B cell (primary cell): ENCODE measurements around the gene REV1. TPM values are rescaled to one million over a fixed set of nuclear protein-coding genes. Genes with fewer than 3 reads are reported as not detected.
A peak's percentile ranks its signal among the peaks of the same experiment; 100 is the strongest.

Experiments used
- ATAC-seq: fragments of 200-7000 bp; cut with Tn5 transposase; one replicate; pipeline ENCODE4 v1.10.0; 2021; ENCODE audit warnings: low read depth, mild to moderate bottlenecking, moderate number of reproducible peaks, moderate library complexity
- CTCF ChIA-PET: fragments of 350-600 bp; sonication (Branson Sonifier 250); formaldehyde crosslinking; loops from one replicate; lab custom pipeline; 2021; ENCODE audit warnings: antibody characterized with exemption, inconsistent platforms; lab: Charles Lee
- POLR2A ChIA-PET: fragments of 350-600 bp; sonication (Branson Sonifier 250); formaldehyde crosslinking; loops from one replicate; lab custom pipeline; 2021; ENCODE audit warnings: antibody characterized with exemption; lab: Charles Lee
- DNase-seq: peaks from one replicate; pipeline ENCODE4 v3.0.0; 2013
- H2AFZ ChIP-seq: 2 replicates; pipeline ENCODE4 v1.6.1; 2012; ENCODE audit warnings: mild to moderate bottlenecking, low read depth, low read length; ENCODE audit not compliant: insufficient read depth, poor library complexity, severe bottlenecking
- H3K27ac ChIP-seq, 2 donors: 1 replicate in 1 of 2; 2 replicates in 1 of 2; pipeline ENCODE4 v1.5.1; 2012 to 2013; ENCODE audit warnings: low read length in 2 of 2, mild to moderate bottlenecking in 2 of 2, moderate library complexity in 1 of 2
- H3K27me3 ChIP-seq, 4 experiments: fragments of 200-600 bp in 1 of 4; sonication (generic) in 1 of 4; replicated peaks in 1 of 4; 1 replicate in 2 of 4; 2 replicates in 2 of 4; pipeline versions ENCODE4 v1.6.1 to v1.7.0; 2013 to 2016; ENCODE audit warnings: low read length in 3 of 4, mild to moderate bottlenecking in 2 of 4, mixed read lengths in 1 of 4, moderate library complexity in 1 of 4; ENCODE audit not compliant: insufficient read depth in 4 of 4, control insufficient read depth in 3 of 4; ENCODE audit errors: control extremely low read depth in 1 of 4
- H3K36me3 ChIP-seq, 2 experiments: replicated peaks in 1 of 2; 1 replicate in 1 of 2; 2 replicates in 1 of 2; pipeline versions ENCODE4 v1.6.1 to v1.7.1; 2013; ENCODE audit warnings: low read length in 1 of 2; ENCODE audit not compliant: insufficient read depth in 2 of 2, control insufficient read depth in 1 of 2; ENCODE audit errors: control extremely low read depth in 1 of 2, extremely low read depth in 1 of 2
- H3K4me1 ChIP-seq, 2 donors: fragments of 200-600 bp in 1 of 2; sonication (generic) in 1 of 2; 1 replicate in 1 of 2; 2 replicates in 1 of 2; pipeline versions ENCODE4 v1.5.1 to v1.6.1; 2013 to 2017; ENCODE audit warnings: low read length in 2 of 2; ENCODE audit not compliant: control insufficient read depth in 2 of 2, insufficient read depth in 2 of 2
- H3K4me2 ChIP-seq: replicated peaks from 2 replicates; pipeline ENCODE3; 2012; ENCODE audit warnings: mild to moderate bottlenecking, low read depth, low read length; ENCODE audit not compliant: poor library complexity, severe bottlenecking
- H3K4me3 ChIP-seq, 5 experiments: fragments of 200-600 bp in 1 of 5; sonication (generic) in 1 of 5; 1 replicate in 3 of 5; 2 replicates in 2 of 5; pipeline versions ENCODE4 v1.5.1 to v1.7.0; 2011 to 2016; ENCODE audit warnings: low read length in 4 of 5, mild to moderate bottlenecking in 4 of 5, low read depth in 2 of 5, control low read depth in 1 of 5, moderate library complexity in 1 of 5; ENCODE audit not compliant: insufficient read depth in 1 of 5; ENCODE audit errors: control extremely low read depth in 1 of 5, extremely low read depth in 1 of 5
- H3K79me2 ChIP-seq: fragments of 200-600 bp; sonication (generic); one replicate; pipeline ENCODE4 v1.6.0; 2016; ENCODE audit warnings: low read length; ENCODE audit not compliant: control insufficient read depth, insufficient read depth
- H3K9ac ChIP-seq: fragments of 200-600 bp; sonication (generic); 2 replicates; pipeline ENCODE4 v1.6.1; 2017; ENCODE audit warnings: mild to moderate bottlenecking, low read length, moderate library complexity
- H3K9me3 ChIP-seq, 3 donors: one replicate each; pipeline versions ENCODE4 v1.6.1 to v1.7.1; 2013; ENCODE audit warnings: low read length in 2 of 3; ENCODE audit not compliant: control insufficient read depth in 2 of 3, insufficient read depth in 1 of 3; ENCODE audit errors: control extremely low read depth in 1 of 3
- H4K20me1 ChIP-seq: 2 replicates; pipeline ENCODE4 v1.6.0; 2012; ENCODE audit warnings: mild to moderate bottlenecking, low read length; ENCODE audit not compliant: insufficient read depth, control insufficient read depth, poor library complexity, severe bottlenecking
- H3K27ac Mint-ChIP-seq: one replicate; pipeline ENCODE4 v1.8.0; 2021; ENCODE audit warnings: mixed read lengths
- H3K27me3 Mint-ChIP-seq: one replicate; pipeline ENCODE4 v1.8.0; 2021; ENCODE audit warnings: mixed read lengths
- H3K4me1 Mint-ChIP-seq: one replicate; pipeline ENCODE4 v1.8.0; 2021; ENCODE audit warnings: mixed read lengths
- H3K4me3 Mint-ChIP-seq: one replicate; pipeline ENCODE4 v1.8.0; 2021; ENCODE audit warnings: mixed read lengths
- H3K9me3 Mint-ChIP-seq: one replicate; pipeline ENCODE4 v1.8.0; 2022; ENCODE audit warnings: mixed read lengths; ENCODE audit not compliant: insufficient read depth
- CTCF ChIP-seq: fragments of 200-600 bp; IDR thresholded peaks from one replicate; pipeline ENCODE4 v1.8.0; 2022; ENCODE audit warnings: antibody characterized with exemption, mild to moderate bottlenecking
- EZH2 ChIP-seq: IDR thresholded peaks from 2 replicates; pipeline ENCODE4 v1.6.1; 2012; ENCODE audit warnings: borderline replicate concordance, low read depth, mild to moderate bottlenecking, moderate library complexity, low read length; ENCODE audit not compliant: insufficient read depth, poor library complexity, severe bottlenecking
- WGBS: methylation state at CpG from one replicate; pipeline ENCODE4 v1.1.5; 2013; ENCODE audit warnings: missing lambda C conversion rate; ENCODE audit not compliant: insufficient coverage; 5-methylcytosine and 5-hydroxymethylcytosine counted together
- intact Hi-C: fragments of 100-400 bp; cut with micrococcal nuclease; formaldehyde crosslinking; loops from one replicate; pipeline ENCODE4 v1.10.0; 2022
- polyA plus RNA-seq: library from polyadenylated mRNA; depleted of rRNA; stranded (reverse); fragments of >200 nt; gene quantifications from 2 replicates; pipeline ENCODE4 v1.2.3, GENCODE V29; 2012
- total RNA-seq, 2 donors: library from RNA; stranded (reverse); fragments of 120-200 nt in 1 of 2; gene quantifications; 1 replicate in 1 of 2; 2 replicates in 1 of 2; pipeline versions ENCODE4 v1.2.3 to v1.2.4, GENCODE V29; 2013 to 2022

The REV1 gene
- total and polyA plus RNA-seq, 2 donors (not counting 1 experiment from before 2014, with no cell fraction given), result 25.4 to 70.5 TPM

DNA sequence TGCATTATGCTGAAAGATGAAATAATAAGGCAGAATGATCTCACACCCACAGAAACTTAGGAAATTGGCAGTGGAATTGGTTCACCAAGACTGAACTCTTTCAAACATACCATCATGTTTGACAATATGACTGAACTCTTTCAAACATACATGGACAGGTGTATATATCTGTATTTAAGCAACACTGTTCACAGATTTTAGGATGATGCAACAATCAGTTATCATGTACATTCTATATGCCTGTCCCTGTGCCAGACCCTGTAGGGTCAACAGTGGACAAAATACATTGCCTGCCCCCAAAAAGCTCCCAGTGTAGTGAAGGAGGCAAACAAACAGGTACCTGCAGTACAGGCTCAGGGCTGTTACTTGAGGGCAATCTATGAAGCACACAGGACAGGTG, 2.9 kb upstream of the REV1 start:
- Mint-ChIP-seq H3K9me3 (no peaks in the 10 kb centered on the region), H3K4me3 (no peak overlapping the region), H3K27ac (no peak overlapping the region), H3K27me3 (peaks cover 28% of the 10 kb centered on the region), H3K4me1 (peaks cover 13% of the 10 kb centered on the region)
- H3K4me3 ChIP-seq, result no peak overlapping the region
- no peak overlapping the region for H3K4me2 ChIP-seq
- H3K79me2 ChIP-seq, result peaks cover 13% of the 10 kb centered on the region
- ATAC-seq (no peak), DNase-seq (no peak)
- intact Hi-C loops, result loop anchor here (5.0 kb wide), 1 partner anchor 1830 kb away; the partner anchor contains the start of gene ACTR1B
- no peak overlapping the region for H3K27ac ChIP-seq
- H3K27me3 ChIP-seq, result peaks cover 0 to 4% (median 0%) of the 10 kb centered on the region in 4 experiments
- peaks cover 7 to 19% of the 10 kb centered on the region in 2 donors for H3K4me1 ChIP-seq
- H3K36me3 ChIP-seq, result no peaks in the 10 kb centered on the region
- no peak overlapping the region for H2AFZ ChIP-seq
- ChIA-PET CTCF (no interaction called here), POLR2A (no interaction called here)
- TF ChIP-seq EZH2 (no peak), CTCF (no peak)
- no peaks in the 10 kb centered on the region for H3K9me3 ChIP-seq
- H4K20me1 ChIP-seq, result no peaks in the 10 kb centered on the region
- H3K9ac ChIP-seq, result no peak overlapping the region

DNA sequence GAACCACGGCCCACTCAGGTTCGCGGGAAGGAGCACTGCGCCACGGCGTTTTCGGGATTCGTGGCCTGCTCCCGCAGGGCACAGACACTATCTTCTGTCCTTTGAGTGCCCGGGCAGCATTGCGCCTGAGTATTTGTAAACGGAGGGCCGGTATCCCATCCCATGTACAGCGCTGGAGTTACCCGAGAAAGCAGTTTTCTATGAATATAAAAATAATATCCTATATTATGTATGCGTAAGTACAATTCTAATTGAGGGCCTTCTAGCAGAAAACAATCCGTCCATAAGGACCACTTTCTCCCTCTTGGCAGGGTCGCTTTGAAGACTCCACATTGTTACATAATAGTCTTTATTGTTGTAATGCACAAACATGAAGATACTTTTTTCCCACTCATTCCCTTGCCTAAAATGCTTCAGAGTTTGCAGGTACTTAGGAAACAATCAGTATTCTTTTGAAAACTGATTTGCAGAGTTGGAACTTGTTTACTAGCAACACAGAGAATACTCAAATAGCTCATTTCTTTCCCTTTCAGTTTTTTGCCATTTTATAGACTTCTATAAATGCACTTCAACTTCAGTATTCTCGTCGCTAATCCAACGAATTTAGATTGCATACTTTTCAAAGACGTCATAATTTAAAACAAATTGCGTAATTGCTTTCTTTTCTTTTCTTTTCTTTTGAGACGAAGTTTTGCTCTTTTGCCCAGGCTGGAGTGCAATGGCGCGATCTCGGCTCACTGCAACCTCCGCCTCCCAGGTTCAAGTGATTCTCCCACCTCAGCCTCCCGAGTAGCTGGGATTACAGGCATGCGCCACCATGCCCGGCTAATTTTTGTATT, 1.0 kb upstream of the REV1 start:
- TF ChIP-seq EZH2 (no peak), CTCF (peak; percentile 44)
- Histone ChIP-seq H3K4me3 (peak overlapping the region; percentile 53 to 81 (median 76)), H2AFZ (peak overlapping the region; percentile 91), H3K4me1 (peaks cover 10 to 27% of the 10 kb centered on the region in 2 donors), H3K27me3 (no peaks in the 10 kb centered on the region), H3K9me3 (no peaks in the 10 kb centered on the region), H3K27ac (peak overlapping the region; percentile 79 to 80), H3K36me3 (peaks cover 0 to 4% of the 10 kb centered on the region in 2 experiments), H3K79me2 (peaks cover 29% of the 10 kb centered on the region), H4K20me1 (no peaks in the 10 kb centered on the region), H3K9ac (peak overlapping the region; percentile 81), H3K4me2 (peak overlapping the region; percentile 85)
- 19% methylated on average over 14 of the region's 31 CpGs for WGBS
- no peaks in the 10 kb centered on the region for H3K9me3 Mint-ChIP-seq
- peak; percentile 18 for DNase-seq
- H3K27me3 Mint-ChIP-seq, result peaks cover 13% of the 10 kb centered on the region
- ATAC-seq, result no peak
- ChIA-PET POLR2A (interaction anchor here (1.0 kb wide), 1 partner anchor 154 kb away, joined by 7 read pairs; the partner anchor contains the start of genes EIF5B and TXNDC9), CTCF (interaction anchor here (1.0 to 2.1 kb wide), 6 partner anchors 18 to 842 kb away, joined by 3 to 14 read pairs (median 4); partner anchors contain the start of genes EIF5B and TXNDC9)
- intact Hi-C loops, result loop anchor here (1.0 to 5.0 kb wide), 4 partner anchors 48 to 1829 kb away; partner anchors contain the start of genes ACTR1B, C2orf15 and EIF5B
- H3K4me1 Mint-ChIP-seq, result peaks cover 24% of the 10 kb centered on the region
- H3K27ac Mint-ChIP-seq, result peak overlapping the region; percentile 99
- H3K4me3 Mint-ChIP-seq, result peak overlapping the region; percentile 99
